WTC11 (cell line): ENCODE results near the gene GNA14.

Experiments
- CBFB ChIP-seq: sonication (generic); formaldehyde crosslinking; IDR thresholded peaks from 2 replicates; pipeline ENCODE4 v1.8.1; 2022; ENCODE audit warnings: mild to moderate bottlenecking, low read depth, missing genetic modification reagents
- CREB1 ChIP-seq: sonication (generic); formaldehyde crosslinking; IDR thresholded peaks from 2 replicates; pipeline ENCODE4 v1.8.0; 2023; ENCODE audit warnings: mild to moderate bottlenecking, missing genetic modification reagents
- JUN ChIP-seq: sonication (generic); formaldehyde crosslinking; IDR thresholded peaks from 2 replicates; pipeline ENCODE4 v1.8.0; 2023; ENCODE audit warnings: mild to moderate bottlenecking, missing genetic modification reagents
- NR3C1 ChIP-seq: sonication (generic); formaldehyde crosslinking; conservative IDR thresholded peaks from 2 replicates; pipeline ENCODE4 v1.8.1; 2023; ENCODE audit warnings: low read depth, mild to moderate bottlenecking, missing genetic modification reagents
- TEAD1 ChIP-seq: sonication (generic); formaldehyde crosslinking; IDR thresholded peaks from 2 replicates; pipeline ENCODE4 v1.8.0; 2022; ENCODE audit warnings: mild to moderate bottlenecking, missing genetic modification reagents
- TF ChIP-seq, protein P1 (sequence below): fragments of 250-450 bp; sonication (Bioruptor Pico); IDR thresholded peaks from 2 replicates; pipeline ENCODE4 v2.1.2; 2022; ENCODE audit warnings: mild to moderate bottlenecking, moderate library complexity
- TF ChIP-seq, protein P2 (sequence below): fragments of 200-600 bp; IDR thresholded peaks from 2 replicates; pipeline ENCODE4 v1.8.0; 2022; ENCODE audit warnings: antibody characterized with exemption
- TF ChIP-seq, protein P3 (sequence below): sonication (generic); formaldehyde crosslinking; IDR thresholded peaks from 2 replicates; pipeline ENCODE4 v1.8.0; 2022; ENCODE audit warnings: mild to moderate bottlenecking, missing genetic modification reagents

DNA sequence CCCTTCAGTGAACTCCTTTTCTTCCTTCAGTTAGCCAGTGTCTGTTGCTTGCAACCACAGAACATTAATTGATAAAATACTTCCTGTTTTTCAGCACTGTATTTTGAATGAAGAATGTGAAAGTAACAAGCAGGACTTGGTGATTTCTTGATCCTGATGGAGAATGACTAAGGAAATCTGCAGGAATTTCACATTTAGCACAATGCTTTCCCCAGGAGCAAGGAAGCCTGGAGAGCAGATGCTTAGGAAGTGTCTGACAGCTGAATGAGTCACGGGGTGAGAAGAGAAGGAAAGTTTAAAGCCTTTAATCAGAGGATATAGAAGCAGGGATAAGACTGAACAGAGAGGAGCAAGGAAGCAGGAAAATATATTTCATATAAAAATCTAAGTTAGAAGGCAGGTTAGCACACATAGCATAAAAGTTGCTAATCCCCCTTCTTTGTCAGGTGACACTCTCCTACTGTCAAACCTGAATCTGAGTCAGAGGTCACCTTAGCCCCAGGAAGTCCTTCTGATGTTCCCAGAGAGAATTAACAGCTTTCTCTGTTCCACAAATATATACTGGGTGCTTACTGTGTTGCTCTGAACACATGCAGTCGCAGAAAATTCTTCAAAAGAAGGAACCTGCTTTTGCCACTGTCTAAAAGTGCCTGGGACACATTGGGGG is 59.7 kb downstream of the GNA14 start:
- TF ChIP-seq, protein P1, sequence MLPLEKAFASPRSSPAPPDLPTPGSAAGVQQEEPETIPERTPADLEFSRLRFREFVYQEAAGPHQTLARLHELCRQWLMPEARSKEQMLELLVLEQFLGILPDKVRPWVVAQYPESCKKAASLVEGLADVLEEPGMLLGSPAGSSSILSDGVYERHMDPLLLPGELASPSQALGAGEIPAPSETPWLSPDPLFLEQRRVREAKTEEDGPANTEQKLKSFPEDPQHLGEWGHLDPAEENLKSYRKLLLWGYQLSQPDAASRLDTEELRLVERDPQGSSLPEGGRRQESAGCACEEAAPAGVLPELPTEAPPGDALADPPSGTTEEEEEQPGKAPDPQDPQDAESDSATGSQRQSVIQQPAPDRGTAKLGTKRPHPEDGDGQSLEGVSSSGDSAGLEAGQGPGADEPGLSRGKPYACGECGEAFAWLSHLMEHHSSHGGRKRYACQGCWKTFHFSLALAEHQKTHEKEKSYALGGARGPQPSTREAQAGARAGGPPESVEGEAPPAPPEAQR: no peak
- no peak for TF ChIP-seq CREB1 (CRISPR knock-in tag)
- no peak for TF ChIP-seq JUN (CRISPR knock-in tag)
- TF ChIP-seq, protein P2, sequence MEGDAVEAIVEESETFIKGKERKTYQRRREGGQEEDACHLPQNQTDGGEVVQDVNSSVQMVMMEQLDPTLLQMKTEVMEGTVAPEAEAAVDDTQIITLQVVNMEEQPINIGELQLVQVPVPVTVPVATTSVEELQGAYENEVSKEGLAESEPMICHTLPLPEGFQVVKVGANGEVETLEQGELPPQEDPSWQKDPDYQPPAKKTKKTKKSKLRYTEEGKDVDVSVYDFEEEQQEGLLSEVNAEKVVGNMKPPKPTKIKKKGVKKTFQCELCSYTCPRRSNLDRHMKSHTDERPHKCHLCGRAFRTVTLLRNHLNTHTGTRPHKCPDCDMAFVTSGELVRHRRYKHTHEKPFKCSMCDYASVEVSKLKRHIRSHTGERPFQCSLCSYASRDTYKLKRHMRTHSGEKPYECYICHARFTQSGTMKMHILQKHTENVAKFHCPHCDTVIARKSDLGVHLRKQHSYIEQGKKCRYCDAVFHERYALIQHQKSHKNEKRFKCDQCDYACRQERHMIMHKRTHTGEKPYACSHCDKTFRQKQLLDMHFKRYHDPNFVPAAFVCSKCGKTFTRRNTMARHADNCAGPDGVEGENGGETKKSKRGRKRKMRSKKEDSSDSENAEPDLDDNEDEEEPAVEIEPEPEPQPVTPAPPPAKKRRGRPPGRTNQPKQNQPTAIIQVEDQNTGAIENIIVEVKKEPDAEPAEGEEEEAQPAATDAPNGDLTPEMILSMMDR: no peak
- no peak for TF ChIP-seq TEAD1 (CRISPR knock-in tag)
- no peak for TF ChIP-seq NR3C1 (CRISPR knock-in tag)
- TF ChIP-seq CBFB (CRISPR knock-in tag): no peak
- TF ChIP-seq, protein P3, sequence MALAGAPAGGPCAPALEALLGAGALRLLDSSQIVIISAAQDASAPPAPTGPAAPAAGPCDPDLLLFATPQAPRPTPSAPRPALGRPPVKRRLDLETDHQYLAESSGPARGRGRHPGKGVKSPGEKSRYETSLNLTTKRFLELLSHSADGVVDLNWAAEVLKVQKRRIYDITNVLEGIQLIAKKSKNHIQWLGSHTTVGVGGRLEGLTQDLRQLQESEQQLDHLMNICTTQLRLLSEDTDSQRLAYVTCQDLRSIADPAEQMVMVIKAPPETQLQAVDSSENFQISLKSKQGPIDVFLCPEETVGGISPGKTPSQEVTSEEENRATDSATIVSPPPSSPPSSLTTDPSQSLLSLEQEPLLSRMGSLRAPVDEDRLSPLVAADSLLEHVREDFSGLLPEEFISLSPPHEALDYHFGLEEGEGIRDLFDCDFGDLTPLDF (CRISPR knock-in tag): no peak
